ENCODE measurements around the gene SNCG.
"Not testable (repeated sequence)": the region's sequence is repeated elsewhere in the genome, so short reads cannot be mapped to it uniquely, and the experiment has no call there.

Gene SNCG

GRCh38 chr10:86958116-86958900 is at the start of gene SNCG:
Gene SNCG (plus strand): TSS chr10:86958599. CDS start chr10:86958698, 99 bp downstream.
- DNase-seq = no peak

GRCh38 chr10:86914734-86915133 is 43.7 kb upstream of the SNCG start:
- DNase-seq = no peak

GRCh38 chr10:86918022-86918471 is 40.4 kb upstream of the SNCG start:
- DNase-seq = no peak

DNA sequence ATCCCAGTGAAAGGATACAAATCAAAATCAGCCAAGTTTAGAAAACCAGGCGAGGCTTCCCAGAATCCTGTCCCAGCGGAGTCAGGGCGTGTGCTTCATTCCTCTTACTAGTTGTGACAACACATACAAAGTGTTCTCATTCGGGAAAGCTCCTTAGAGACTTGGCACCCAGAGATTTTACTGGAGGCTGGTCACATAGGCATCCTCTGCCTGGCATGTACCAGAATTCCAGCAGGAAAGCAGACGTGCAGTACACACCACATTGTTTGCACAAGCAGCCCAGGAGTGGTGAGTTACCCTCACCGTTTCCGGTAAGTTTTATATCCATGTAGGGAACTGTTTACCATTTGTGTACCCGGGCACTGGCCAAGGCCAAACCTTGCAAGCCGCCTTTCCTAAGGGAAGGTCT is 35.8 kb upstream of the SNCG start:
- DNase-seq = no peak

- DNase-seq = no peak
Observed at GRCh38 chr10:86929468-86930380, 28.7 kb upstream of the SNCG start.

DNA sequence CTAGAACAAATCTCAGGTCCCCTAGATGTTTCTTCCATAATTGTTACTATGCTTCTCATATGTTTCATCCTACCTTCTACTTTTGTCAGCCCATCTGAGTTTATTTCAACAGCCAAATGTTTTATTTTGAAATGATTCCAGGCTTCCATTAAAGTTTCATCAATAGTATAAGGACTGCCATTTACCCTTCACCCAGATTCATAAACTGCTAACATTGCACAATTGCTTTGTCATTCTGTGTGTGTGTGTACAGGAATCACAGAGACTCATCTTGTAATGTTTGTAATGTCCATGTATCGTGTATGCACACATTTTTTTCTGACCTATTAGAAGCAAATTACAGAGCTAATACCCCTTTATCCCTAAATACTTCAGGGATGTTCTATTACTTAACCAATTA is 26.5 kb upstream of the SNCG start:
- DNase-seq = no peak

GRCh38 chr10:86932674-86933073 is 25.7 kb upstream of the SNCG start:
- DNase-seq = no peak

- not testable (repeated sequence) for DNase-seq
Observed at GRCh38 chr10:86934162-86934711, 24.2 kb upstream of the SNCG start.

- DNase-seq = no peak
Observed at GRCh38 chr10:86936661-86937501, 21.5 kb upstream of the SNCG start.

DNA sequence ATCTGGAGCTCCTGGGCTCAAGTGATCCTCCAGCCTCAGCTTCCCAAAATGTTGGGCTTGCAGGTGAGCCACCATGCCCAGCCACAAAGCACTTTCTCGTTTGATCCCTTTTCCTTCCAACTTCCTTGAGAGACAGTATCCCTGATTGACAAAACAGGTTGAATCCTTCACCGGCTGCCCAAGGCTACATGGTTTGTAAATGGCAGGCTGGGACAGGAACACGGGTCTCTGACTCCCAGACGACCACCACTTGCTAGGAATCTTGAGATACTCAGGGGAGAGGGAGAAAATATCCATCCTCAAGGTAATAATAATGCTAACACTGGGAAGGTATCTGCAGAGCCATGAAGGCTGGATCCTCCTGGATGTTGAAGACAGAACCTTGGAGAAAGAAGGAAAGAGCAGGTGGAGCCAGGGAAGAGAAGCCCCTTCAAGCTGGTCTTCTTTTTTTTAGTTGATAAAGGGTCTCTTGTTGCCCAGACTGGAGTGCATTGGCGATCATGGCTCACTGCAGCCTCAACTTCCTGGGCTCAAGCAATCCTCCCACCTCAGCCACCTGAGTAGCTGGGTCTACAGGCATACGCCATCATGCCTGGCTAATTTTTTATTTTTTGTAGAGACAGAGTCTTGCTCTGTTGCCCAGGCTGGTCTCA is 20.8 kb upstream of the SNCG start:
- DNase-seq = no peak

DNA sequence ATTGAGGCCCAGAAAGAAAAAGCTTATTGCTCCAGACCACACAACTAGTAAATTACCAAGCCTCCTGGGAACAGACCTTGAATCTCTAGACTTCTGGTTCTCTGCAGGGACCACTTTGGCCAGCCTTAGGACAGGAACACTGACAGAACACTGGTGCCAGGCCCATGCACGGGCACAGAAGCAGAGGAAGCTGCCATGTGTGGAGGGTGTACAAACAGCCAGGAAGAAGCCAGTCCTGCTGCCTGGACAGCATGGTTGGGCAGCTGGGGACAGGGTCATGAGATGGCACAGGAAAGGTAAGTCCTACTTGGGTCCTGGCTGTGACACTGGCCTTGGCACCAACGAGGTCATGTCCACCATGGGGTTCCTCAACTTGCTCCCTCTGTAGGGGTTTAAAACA is 20.1 kb upstream of the SNCG start:
- no peak for DNase-seq

DNA sequence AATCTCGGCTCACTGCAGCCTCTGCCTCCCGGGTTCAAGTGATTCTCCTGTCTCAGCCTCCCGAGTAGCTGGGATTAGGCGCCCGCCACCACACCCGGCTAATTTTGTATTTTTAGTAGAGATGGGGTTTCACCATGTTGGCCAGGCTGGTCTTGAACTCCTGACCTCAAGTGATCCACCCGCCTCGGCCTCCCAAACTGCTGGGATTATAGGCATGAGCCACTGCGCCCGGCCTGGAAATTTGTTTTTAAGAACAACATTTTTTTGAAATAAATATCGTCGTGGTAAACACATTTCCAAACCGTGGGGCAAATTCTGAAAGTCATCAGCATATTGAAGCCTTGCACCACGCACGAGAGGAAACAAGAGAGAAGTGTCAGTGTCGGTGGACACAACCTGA is 18.3 kb upstream of the SNCG start:
- not testable (repeated sequence) for DNase-seq

GRCh38 chr10:86940677-86941076 is 17.7 kb upstream of the SNCG start:
- DNase-seq = no peak

- DNase-seq = no peak
Observed at GRCh38 chr10:86941426-86941825, 17.0 kb upstream of the SNCG start.

DNA sequence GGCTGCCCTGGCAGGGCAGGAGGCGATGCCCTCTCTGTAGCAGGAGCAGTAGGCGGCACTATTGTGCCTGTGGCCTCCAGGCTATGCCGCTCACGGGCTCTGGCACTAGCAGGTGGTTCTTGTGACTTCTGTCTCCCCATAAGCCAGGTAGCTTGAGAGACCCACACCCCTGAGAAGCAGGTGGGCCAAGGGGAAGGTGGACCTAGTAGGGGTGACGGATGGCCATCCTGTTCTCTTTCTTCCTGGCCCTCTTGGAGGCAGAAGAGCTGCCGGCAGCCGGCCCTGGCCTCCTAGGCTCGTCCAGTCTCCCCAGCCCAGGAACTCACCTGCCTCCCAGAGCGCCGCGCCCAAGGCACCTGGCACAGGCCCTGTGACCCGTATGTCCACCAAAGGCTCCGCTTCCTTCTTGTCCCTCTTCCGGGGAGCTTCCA is 16.4 kb upstream of the SNCG start:
- no peak for DNase-seq

DNA sequence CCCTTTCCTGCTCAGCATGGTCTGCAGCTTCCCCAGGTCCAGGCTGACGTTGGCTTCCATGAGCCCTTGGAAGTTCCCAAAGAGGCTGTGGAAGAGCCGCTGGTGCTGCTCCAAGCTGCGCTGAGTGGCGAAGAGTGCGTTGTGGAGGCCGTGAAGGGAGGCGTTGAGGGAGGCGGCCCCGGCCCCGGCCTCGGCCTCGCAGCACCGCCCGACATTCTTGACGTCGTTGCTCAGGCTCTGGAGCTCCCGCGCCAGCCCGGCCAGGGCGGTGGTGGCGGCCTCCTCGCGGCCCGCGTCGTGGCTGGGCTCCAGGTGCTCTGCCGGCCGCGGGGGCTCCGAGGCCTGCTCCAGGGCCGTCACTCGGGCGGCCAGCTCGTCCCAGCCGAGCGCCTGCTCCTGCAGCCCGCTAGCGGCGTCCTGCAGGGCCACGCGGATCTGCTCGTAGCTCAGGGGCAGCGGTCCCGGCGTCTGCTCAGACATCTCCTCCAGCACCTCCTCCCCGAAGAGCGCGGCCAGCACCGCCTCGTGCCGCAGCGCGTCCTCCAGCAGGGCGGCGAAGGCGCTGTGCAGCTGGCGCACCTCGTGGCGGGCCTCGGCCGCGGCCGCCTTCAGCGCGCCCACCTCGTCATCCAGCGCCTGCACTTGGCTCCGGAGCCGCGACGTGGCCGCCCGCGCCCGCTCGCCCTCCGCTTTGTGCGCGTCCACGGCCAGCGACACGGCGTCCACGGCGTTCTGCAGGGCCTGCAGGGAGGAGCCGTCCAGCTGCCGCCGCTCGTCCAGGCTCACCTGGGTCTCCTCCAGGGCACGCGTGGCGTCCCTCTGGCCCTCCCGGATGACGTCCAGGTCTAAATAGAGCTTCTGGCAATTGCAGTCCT is 15.7 kb upstream of the SNCG start:
- no peak for DNase-seq

- no peak for DNase-seq
Observed at GRCh38 chr10:86943316-86944030, 14.9 kb upstream of the SNCG start.

DNA sequence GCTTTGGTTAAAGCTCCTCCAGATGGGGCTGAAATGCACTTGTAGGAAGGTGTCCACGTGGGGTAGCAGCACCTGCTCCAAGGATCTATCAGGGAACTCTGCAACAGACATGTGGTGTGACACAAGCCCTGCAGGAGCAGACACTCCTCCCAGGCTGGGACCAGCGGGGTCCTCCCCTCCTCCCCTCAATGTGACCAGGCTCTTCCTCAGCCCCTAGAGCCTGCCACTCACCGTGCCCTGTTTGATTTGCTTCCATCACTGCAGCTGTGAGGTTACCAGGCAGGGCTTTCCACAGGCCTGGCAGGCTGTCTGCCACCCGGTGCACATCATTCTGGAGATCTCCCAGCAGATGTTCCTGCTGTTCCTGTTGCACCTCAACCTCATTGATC is 14.4 kb upstream of the SNCG start:
- no peak for DNase-seq

DNA sequence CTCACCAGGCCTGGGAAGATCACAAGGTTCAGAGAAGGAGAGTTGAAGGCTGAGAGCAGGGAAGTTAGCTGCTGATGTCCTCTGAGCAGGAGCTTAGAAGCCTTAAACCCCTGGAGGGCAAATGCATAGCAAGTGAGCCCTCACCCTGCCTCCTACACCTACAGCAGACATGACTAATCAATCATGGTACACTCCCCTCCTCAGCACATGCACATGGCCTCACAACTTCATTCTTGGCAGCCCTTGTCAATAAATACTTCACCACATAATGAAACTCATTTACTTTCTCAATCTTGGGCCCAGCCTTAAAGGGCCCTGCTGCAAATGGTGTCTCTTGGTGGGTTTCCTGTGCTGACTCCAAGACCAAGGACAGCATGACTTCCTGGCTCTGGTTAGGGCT is 13.9 kb upstream of the SNCG start:
- no peak for DNase-seq

- DNase-seq = no peak
Observed at GRCh38 chr10:86944907-86945306, 13.5 kb upstream of the SNCG start.
